Esophagus muscularis mucosa (tissue), 4 donors: ENCODE measurements around the gene NDC1. TPM values are rescaled to one million over a fixed set of nuclear protein-coding genes. Genes with fewer than 3 reads are reported as not detected.

ENCODE experiments used
- DNase-seq: peaks from one replicate; pipeline ENCODE4 v3.0.0-alpha.2; 2017; ENCODE audit errors: extremely low spot score
- H3K27ac ChIP-seq, 4 donors: fragments of 200-600 bp; sonication (generic); replicated peaks in 1 of 4; 1 replicate in 3 of 4; 2 replicates in 1 of 4; pipeline ENCODE4 v1.5.1; 2016 to 2019; ENCODE audit warnings: mild to moderate bottlenecking in 1 of 4
- H3K27me3 ChIP-seq, 4 donors: fragments of 200-600 bp; sonication (generic); one replicate each; pipeline versions ENCODE4 v1.5.1 to v1.6.0; 2016 to 2019
- H3K36me3 ChIP-seq, 4 donors: fragments of 200-600 bp; sonication (generic); one replicate each; pipeline ENCODE4 v1.5.1; 2016 to 2019
- H3K4me1 ChIP-seq, 4 donors: fragments of 200-600 bp; sonication (generic); one replicate each; pipeline ENCODE4 v1.5.1; 2016 to 2019
- H3K4me3 ChIP-seq, 4 donors: fragments of 200-600 bp; sonication (generic); 1 replicate in 2 of 4; 2 replicates in 2 of 4; pipeline ENCODE4 v1.5.1; 2016 to 2019; ENCODE audit warnings: mild to moderate bottlenecking in 4 of 4, moderate library complexity in 1 of 4
- H3K9me3 ChIP-seq, 4 donors: fragments of 200-600 bp; sonication (generic); 1 replicate in 3 of 4; 2 replicates in 1 of 4; pipeline ENCODE4 v1.5.1; 2016 to 2019
- CTCF ChIP-seq, 3 experiments: fragments of 200-600 bp in 2 of 3; fragments of 450-650 bp in 1 of 3; sonication (generic) in 2 of 3; IDR thresholded peaks; one replicate each; pipeline ENCODE4 v1.5.1; 2017 to 2019; ENCODE audit warnings: antibody characterized with exemption in 3 of 3, mild to moderate bottlenecking in 2 of 3, moderate library complexity in 1 of 3
- EP300 ChIP-seq: sonication (generic); formaldehyde crosslinking; IDR thresholded peaks from one replicate; pipeline ENCODE4 v1.6.1; 2017; ENCODE audit warnings: antibody characterized with exemption
- POLR2A ChIP-seq: fragments of 450-650 bp; IDR thresholded peaks from one replicate; pipeline ENCODE4 v1.6.1; 2017; ENCODE audit warnings: antibody characterized with exemption, moderate library complexity, mild to moderate bottlenecking, low read depth
- POLR2AphosphoS5 ChIP-seq, 2 donors: sonication (generic); formaldehyde crosslinking; IDR thresholded peaks; one replicate each; pipeline ENCODE4 v1.6.1; 2017; ENCODE audit warnings: antibody characterized with exemption in 2 of 2
- WGBS: methylation state at CpG from one replicate; pipeline ENCODE4 v1.1.5; 2018; 5-methylcytosine and 5-hydroxymethylcytosine counted together
- intact Hi-C: fragments of 100-400 bp; cut with DNase I; formaldehyde crosslinking; loops from one replicate; pipeline ENCODE4 v1.15.1; 2023
- total RNA-seq, 4 donors: library from RNA; depleted of rRNA; stranded (reverse); fragments of >200 nt; gene quantifications; one replicate each; pipeline versions ENCODE4 v1.1.0 to v1.2.1, GENCODE V29; 2016

NDC1 gene
- total RNA-seq, 4 donors from 2014 or later, result 5.6 to 8.3 (median 8.1) TPM

GRCh38 chr1:53871221-53871620 lies 33.1 kb upstream of the NDC1 start:
- H3K36me3 ChIP-seq, result peaks cover 20 to 97% (median 72%) of the 10 kb centered on the region in 4 donors
- no peak overlapping the region for H3K27ac ChIP-seq
- H3K9me3 ChIP-seq, result no peaks in the 10 kb centered on the region
- intact Hi-C loops, result no loop called here
- TF ChIP-seq EP300 (no peak), POLR2A (no peak), POLR2AphosphoS5 (IDR thresholded peaks at IDR 0.05) (no peak), CTCF (IDR thresholded peaks at IDR 0.05) (no peak)
- no peak overlapping the region for H3K4me3 ChIP-seq
- DNase-seq, result no peak
- no peaks in the 10 kb centered on the region for H3K4me1 ChIP-seq
- WGBS, result 63% methylated on average over 4 of the region's 4 CpGs
- no peaks in the 10 kb centered on the region for H3K27me3 ChIP-seq

GRCh38 chr1:53869454-53870117 lies 31.5 kb upstream of the NDC1 start:
- Histone ChIP-seq H3K27ac (no peak overlapping the region), H3K36me3 (peaks cover 25 to 94% (median 71%) of the 10 kb centered on the region in 4 donors), H3K4me1 (no peaks in the 10 kb centered on the region), H3K27me3 (no peaks in the 10 kb centered on the region), H3K9me3 (no peaks in the 10 kb centered on the region), H3K4me3 (no peak overlapping the region)
- intact Hi-C loops, result no loop called here
- TF ChIP-seq EP300 (no peak), POLR2AphosphoS5 (IDR thresholded peaks at IDR 0.05) (no peak), CTCF (IDR thresholded peaks at IDR 0.05) (no peak), POLR2A (no peak)
- 83% methylated on average over 11 of the region's 11 CpGs for WGBS
- no peak for DNase-seq

GRCh38 chr1:53868565-53868964 lies 30.5 kb upstream of the NDC1 start:
- intact Hi-C loops, result no loop called here
- 82% methylated on average over 1 of the region's 1 CpG for WGBS
- H3K27me3 ChIP-seq, result no peaks in the 10 kb centered on the region
- TF ChIP-seq POLR2AphosphoS5 (IDR thresholded peaks at IDR 0.05) (no peak), CTCF (IDR thresholded peaks at IDR 0.05) (no peak), POLR2A (no peak), EP300 (no peak)
- no peak overlapping the region for H3K27ac ChIP-seq
- H3K36me3 ChIP-seq, result peaks cover 25 to 94% (median 73%) of the 10 kb centered on the region in 4 donors
- no peak for DNase-seq
- no peaks in the 10 kb centered on the region for H3K4me1 ChIP-seq
- H3K4me3 ChIP-seq, result no peak overlapping the region
- H3K9me3 ChIP-seq, result no peaks in the 10 kb centered on the region

GRCh38 chr1:53862507-53862906 lies 24.4 kb upstream of the NDC1 start:
- DNase-seq, result no peak
- no peak for TF ChIP-seq EP300
- no peak for TF ChIP-seq CTCF (IDR thresholded peaks at IDR 0.05)
- no peak for TF ChIP-seq POLR2AphosphoS5 (IDR thresholded peaks at IDR 0.05)
- TF ChIP-seq POLR2A, result no peak
- H3K27ac ChIP-seq, result no peak overlapping the region
- no peak overlapping the region for H3K4me3 ChIP-seq
- H3K4me1 ChIP-seq, result no peaks in the 10 kb centered on the region
- H3K36me3 ChIP-seq, result peaks cover 30 to 74% (median 63%) of the 10 kb centered on the region in 4 donors
- intact Hi-C loops, result no loop called here
- WGBS, result 65% methylated on average over 7 of the region's 7 CpGs
- no peaks in the 10 kb centered on the region for H3K9me3 ChIP-seq
- H3K27me3 ChIP-seq, result no peaks in the 10 kb centered on the region

GRCh38 chr1:53860967-53861411 lies 22.9 kb upstream of the NDC1 start:
- Histone ChIP-seq H3K4me1 (no peaks in the 10 kb centered on the region), H3K27ac (no peak overlapping the region), H3K27me3 (no peaks in the 10 kb centered on the region), H3K9me3 (no peaks in the 10 kb centered on the region), H3K36me3 (peaks cover 34 to 77% (median 69%) of the 10 kb centered on the region in 4 donors), H3K4me3 (no peak overlapping the region)
- TF ChIP-seq CTCF (IDR thresholded peaks at IDR 0.05) (peak; percentile 57 to 77 (median 66)), EP300 (no peak)
- no peak for DNase-seq
- intact Hi-C loops, result no loop called here
